Kidney glomerular epithelial cell (primary cell): Measurements from ENCODE around the gene PEMT.

Source experiments
- DNase-seq: peaks from one replicate; lab custom pipeline; 2025; lab: John Stamatoyannopoulos, UW

The PEMT gene

GRCh38 chr17:17514993-17515933 lies 76.2 kb downstream of the PEMT start:
- DNase-seq = no peak

- DNase-seq = no peak
These were observed 77.0 kb downstream of the PEMT start for GRCh38 chr17:17514361-17514992.

GRCh38 chr17:17513626-17514025 lies 77.9 kb downstream of the PEMT start:
- no peak for DNase-seq

DNA sequence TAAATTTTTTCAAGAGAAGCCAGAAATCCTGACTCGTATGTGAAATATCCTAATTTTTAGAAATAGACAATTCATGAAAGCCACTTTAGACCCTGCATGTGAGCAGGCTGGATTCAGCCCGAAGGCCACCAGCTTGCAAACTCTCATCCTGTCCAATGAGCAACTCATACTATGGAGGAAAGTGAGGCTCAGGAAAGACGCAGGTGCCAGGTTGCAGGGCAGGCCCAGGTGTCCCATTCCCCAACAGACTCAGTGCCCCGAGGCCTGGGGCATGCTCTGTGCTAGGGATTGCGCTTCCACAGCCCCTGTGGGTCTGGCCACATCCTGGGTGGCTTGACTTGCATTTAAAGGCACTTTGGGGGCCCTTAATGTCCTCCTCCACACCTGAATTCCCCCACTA lies 78.6 kb downstream of the PEMT start:
- DNase-seq = no peak

GRCh38 chr17:17511881-17512858 lies 79.3 kb downstream of the PEMT start:
- DNase-seq = peak; percentile 6

DNA sequence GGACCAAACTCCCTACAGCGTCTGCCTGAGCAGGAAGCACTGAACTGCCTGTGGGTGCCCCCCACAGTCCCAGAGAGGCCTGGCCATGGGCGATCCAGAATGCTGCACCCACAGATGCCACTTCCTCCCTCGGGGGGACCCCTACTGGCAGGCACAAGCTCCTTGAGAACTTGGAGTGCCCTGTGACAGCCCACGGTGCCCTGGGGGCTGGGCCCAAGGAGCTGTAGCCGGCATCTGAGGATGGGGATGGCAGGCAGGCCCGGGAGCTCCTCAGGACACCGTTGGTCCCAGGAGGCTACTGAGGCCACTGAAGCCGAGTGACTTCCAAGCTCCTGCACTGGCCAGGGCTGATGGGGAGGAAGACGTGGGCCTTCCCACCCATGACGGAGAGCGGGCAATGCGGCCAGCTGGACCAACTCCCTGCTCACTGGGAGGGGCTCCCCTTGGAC lies 80.2 kb downstream of the PEMT start:
- DNase-seq = no peak

- no peak for DNase-seq
These were observed 80.8 kb downstream of the PEMT start for GRCh38 chr17:17510456-17511292.

- no peak for DNase-seq
These were observed 81.7 kb downstream of the PEMT start for GRCh38 chr17:17509601-17510425.

GRCh38 chr17:17508646-17509591 lies 82.6 kb downstream of the PEMT start:
- DNase-seq = no peak

DNA sequence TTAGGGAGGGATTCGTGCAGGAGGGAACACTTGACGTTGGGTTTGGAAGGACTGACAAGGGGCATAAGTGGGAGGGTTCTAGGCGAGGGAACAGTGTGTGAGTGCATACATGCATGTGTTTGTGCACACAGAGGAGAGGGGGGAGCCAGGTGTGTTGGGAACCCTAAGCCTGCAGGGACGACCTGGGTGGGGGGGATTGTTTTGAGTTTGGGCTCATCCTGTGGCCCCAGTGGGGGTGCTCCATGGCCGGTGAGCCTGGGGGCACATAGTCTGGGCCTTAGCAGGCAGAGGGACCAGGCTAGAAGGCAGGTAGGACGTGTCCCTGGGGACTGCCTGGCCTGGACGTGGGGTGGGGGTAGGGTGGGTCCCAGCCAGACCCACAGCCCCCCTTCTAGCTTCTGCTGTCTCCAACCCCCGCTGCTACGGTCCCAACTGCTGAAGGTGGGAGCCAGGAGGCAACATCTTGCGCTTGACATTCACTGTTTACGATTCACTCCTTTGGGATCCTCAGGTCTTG lies 83.4 kb downstream of the PEMT start:
- no peak for DNase-seq

DNA sequence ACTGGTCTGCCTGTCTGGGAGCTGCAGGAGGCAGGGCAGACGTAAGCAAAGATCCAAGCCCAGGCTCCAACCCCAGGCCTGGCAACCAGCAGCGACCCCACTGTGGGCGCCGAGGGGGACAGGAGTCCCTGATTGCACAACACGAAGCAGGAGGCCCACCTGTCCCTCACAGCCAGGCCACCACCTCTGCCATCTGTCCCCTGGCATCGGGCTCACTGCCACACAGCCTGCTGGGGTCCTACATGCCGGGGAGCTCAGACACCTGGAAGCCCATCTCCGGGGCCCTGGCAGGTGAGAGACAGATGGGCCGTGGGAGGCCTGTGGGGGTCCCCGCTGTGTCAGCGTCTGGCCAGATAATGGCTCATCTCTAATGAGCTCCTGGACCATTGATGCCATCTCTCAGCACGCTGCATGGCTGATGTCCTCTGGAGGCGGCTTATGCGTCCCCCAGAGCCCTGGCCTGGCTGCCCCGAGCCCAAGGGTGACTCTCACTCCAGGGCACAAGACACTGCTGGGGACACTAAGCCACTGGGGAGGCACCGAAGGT lies 84.0 kb downstream of the PEMT start:
- no peak for DNase-seq

DNA sequence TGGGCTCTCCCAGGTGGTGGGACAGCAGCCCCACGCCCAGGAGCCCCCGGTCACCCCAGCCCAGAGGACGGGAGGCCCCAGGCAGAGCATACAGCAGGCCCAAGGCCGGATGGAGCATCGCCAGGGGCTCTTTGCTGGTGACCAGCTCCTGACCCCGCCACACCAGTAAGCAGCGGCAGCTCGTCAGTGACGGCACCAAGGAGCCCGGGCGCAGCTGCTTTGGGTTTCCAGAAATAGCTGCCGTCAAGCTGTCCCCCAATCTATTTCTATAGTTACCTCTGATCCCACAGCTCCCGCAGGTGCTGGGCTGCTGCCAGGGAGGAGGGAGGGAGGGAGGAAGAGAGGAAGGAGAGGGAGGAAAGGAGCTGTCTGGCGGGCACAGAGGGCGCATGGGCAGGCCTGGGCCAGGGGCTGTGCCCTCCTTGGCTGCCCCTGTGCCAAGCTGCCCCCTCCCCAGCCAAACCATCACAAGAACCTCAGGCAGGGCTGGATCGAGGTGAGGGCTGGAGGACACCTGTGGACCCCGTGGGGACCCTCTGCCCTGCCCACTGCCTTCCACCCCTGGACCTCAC lies 84.5 kb downstream of the PEMT start:
- no peak for DNase-seq

DNA sequence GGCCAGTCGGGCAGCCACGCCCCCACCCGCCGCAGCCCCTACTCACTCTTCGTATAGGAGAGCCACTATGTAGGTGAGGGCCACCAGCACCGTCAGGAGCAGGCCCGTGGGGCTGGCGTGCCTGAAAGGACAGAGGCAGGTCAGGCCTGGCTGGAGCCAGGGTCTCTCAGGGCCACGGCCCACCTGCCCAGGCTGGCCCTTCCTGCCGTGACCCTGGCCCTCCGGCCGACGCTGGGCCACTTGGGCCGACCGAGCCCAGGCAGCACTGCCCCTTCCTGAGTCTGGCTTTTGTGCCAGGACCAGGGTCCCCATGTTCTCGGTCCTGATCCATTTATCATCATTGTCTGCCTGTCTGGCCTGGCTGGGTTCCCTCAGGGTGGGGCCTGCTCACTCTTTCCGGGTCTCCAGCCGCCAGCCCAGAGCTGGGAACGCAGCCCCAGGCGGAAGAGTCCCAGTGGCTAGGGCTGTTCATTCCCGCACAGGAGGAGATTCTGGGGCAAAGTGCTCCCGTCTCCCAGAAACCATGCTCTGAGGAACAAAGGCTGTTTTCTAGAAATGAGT lies 85.2 kb downstream of the PEMT start:
- DNase-seq = no peak

DNA sequence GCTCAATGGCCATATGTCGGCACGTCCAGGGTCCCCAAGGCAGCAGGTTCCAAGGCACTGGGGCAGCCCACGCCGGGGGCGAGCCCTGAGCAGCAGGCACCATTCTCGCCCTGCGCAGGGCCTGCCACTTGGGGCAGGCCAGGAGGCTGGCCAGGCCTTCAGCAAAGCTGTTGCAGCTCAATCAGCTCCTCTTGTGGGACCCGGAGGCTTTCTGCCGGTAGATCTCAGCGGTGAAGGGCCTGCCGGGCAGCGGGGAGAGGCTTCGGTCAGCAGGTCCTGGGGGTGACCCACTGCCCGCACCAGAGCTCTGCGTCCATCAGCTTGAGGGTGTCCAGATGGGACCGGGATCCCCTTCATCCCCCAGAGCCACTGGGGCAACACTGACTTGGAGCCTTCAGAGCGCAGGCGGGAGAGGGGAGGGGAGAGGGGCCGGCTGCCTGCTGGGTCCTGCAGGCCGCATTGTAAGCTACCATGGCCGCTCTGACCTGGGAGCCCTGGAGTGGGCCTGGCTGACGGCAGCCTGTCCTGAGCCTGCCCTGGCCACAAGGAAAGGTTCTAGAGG lies 85.8 kb downstream of the PEMT start:
- DNase-seq = no peak

DNA sequence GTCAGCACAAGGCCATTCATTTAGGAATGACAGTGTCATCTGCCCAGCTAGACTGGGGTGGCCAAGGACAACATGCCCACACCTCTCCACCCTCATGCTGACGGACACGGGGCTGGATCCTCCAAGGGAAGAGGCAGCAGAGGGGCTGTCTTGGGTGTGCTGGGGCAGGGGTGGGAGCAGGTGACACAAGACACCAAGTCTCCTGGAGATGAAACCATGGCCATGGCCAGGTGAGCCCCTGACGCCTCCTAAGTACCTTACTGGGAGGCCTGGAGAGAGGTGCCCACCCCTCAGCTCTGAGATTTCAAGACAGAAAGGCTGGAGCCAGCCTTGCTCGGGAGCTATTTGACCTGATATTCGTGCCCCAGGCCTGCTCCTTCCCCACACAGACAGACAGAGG lies 86.4 kb downstream of the PEMT start:
- no peak for DNase-seq

DNA sequence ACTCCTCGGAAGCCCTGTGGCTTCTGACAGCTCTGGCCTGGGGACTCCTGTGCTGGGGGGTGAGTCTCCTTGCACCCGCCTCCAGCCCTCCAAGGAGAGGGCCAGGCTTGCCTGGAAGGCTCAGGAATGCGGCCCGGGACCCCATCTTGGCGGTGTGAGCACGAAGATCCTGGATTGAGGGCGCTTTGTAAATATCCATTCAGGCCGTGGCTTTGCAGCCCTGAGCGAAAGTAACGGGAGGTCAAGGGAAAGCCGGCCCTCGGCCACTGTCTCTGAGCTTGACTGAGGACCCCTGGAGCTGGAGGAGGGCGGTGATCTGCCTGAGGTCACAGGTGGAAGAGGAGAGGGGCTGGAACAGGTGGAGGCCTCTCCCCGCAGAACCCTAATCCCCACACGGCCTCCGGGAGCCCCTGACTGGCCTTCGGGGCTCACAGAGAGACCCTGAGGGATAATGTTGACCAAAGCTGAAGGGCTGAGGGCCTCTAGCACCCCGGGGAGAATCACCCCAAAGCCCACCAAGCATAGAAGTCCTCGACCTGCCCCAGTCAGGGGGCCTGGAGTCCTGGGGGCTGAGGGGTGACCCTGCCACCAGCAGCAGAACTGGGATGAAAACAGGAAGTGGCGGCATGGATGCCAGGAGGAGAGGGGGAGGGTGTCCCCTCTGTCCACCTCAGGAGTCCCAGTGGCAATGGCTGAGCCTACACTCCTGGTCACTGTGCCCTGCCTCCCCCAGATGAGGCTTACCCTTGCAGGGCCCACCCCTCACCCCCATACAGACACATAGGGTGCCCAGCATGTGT lies 87.0 kb downstream of the PEMT start:
- DNase-seq = no peak
